ENCODE results near the gene ATP1B1.

Gene ATP1B1

GRCh38 chr1:169099561-169099960, 6.9 kb upstream of the ATP1B1 start:
- TF ChIP-seq TAF1 (IDR thresholded peaks at IDR 0.05; ENCODE audit: borderline replicate concordance, insufficient read depth, low read length): no peak
- no peak for TF ChIP-seq SIN3A (IDR thresholded peaks at IDR 0.05; ENCODE audit: borderline replicate concordance, insufficient read depth, low read length)
- no peak for TF ChIP-seq FOXP2 (optimal IDR thresholded peaks at IDR 0.05; ENCODE audit: borderline replicate concordance, extremely low read depth, extremely low read length, insufficient read depth)
- TF ChIP-seq, protein P1, sequence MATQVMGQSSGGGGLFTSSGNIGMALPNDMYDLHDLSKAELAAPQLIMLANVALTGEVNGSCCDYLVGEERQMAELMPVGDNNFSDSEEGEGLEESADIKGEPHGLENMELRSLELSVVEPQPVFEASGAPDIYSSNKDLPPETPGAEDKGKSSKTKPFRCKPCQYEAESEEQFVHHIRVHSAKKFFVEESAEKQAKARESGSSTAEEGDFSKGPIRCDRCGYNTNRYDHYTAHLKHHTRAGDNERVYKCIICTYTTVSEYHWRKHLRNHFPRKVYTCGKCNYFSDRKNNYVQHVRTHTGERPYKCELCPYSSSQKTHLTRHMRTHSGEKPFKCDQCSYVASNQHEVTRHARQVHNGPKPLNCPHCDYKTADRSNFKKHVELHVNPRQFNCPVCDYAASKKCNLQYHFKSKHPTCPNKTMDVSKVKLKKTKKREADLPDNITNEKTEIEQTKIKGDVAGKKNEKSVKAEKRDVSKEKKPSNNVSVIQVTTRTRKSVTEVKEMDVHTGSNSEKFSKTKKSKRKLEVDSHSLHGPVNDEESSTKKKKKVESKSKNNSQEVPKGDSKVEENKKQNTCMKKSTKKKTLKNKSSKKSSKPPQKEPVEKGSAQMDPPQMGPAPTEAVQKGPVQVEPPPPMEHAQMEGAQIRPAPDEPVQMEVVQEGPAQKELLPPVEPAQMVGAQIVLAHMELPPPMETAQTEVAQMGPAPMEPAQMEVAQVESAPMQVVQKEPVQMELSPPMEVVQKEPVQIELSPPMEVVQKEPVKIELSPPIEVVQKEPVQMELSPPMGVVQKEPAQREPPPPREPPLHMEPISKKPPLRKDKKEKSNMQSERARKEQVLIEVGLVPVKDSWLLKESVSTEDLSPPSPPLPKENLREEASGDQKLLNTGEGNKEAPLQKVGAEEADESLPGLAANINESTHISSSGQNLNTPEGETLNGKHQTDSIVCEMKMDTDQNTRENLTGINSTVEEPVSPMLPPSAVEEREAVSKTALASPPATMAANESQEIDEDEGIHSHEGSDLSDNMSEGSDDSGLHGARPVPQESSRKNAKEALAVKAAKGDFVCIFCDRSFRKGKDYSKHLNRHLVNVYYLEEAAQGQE (IDR thresholded peaks at IDR 0.05; ENCODE audit: insufficient read depth in 1 of 2, low read depth in 2 of 2, low read length in 2 of 2): no peak
- no peak for TF ChIP-seq POLR2AphosphoS5 (IDR thresholded peaks at IDR 0.05; ENCODE audit: low read depth, low read length)

- TF ChIP-seq POLR2AphosphoS5 (IDR thresholded peaks at IDR 0.05; ENCODE audit: low read depth, low read length): no peak
- no peak for TF ChIP-seq FOXP2 (optimal IDR thresholded peaks at IDR 0.05; ENCODE audit: borderline replicate concordance, extremely low read depth, extremely low read length, insufficient read depth)
- no peak for TF ChIP-seq TAF1 (IDR thresholded peaks at IDR 0.05; ENCODE audit: borderline replicate concordance, insufficient read depth, low read length)
- TF ChIP-seq SIN3A (IDR thresholded peaks at IDR 0.05; ENCODE audit: borderline replicate concordance, insufficient read depth, low read length): no peak
These were observed 6.3 kb upstream of the ATP1B1 start for GRCh38 chr1:169100208-169100607.

GRCh38 chr1:169100651-169101088, 5.8 kb upstream of the ATP1B1 start:
- TF ChIP-seq POLR2AphosphoS5 (IDR thresholded peaks at IDR 0.05; ENCODE audit: low read depth, low read length) (no peak), TAF1 (IDR thresholded peaks at IDR 0.05; ENCODE audit: borderline replicate concordance, insufficient read depth, low read length) (no peak), SIN3A (IDR thresholded peaks at IDR 0.05; ENCODE audit: borderline replicate concordance, insufficient read depth, low read length) (no peak), FOXP2 (optimal IDR thresholded peaks at IDR 0.05; ENCODE audit: borderline replicate concordance, extremely low read depth, extremely low read length, insufficient read depth) (no peak)
- TF ChIP-seq, protein P1 (IDR thresholded peaks at IDR 0.05; ENCODE audit: insufficient read depth in 1 of 2, low read depth in 2 of 2, low read length in 2 of 2): no peak

- no peak for TF ChIP-seq POLR2AphosphoS5 (IDR thresholded peaks at IDR 0.05; ENCODE audit: low read depth, low read length)
- TF ChIP-seq, protein P1 (IDR thresholded peaks at IDR 0.05; ENCODE audit: insufficient read depth in 1 of 2, low read depth in 2 of 2, low read length in 2 of 2): no peak
- TF ChIP-seq SIN3A (IDR thresholded peaks at IDR 0.05; ENCODE audit: borderline replicate concordance, insufficient read depth, low read length): no peak
- TF ChIP-seq TAF1 (IDR thresholded peaks at IDR 0.05; ENCODE audit: borderline replicate concordance, insufficient read depth, low read length): no peak
- no peak for TF ChIP-seq FOXP2 (optimal IDR thresholded peaks at IDR 0.05; ENCODE audit: borderline replicate concordance, extremely low read depth, extremely low read length, insufficient read depth)
These were observed 3.9 kb upstream of the ATP1B1 start for GRCh38 chr1:169102567-169102966.

- TF ChIP-seq SIN3A (IDR thresholded peaks at IDR 0.05; ENCODE audit: borderline replicate concordance, insufficient read depth, low read length) (no peak), TAF1 (IDR thresholded peaks at IDR 0.05; ENCODE audit: borderline replicate concordance, insufficient read depth, low read length) (no peak), POLR2AphosphoS5 (IDR thresholded peaks at IDR 0.05; ENCODE audit: low read depth, low read length) (no peak), FOXP2 (optimal IDR thresholded peaks at IDR 0.05; ENCODE audit: borderline replicate concordance, extremely low read depth, extremely low read length, insufficient read depth) (no peak)
- TF ChIP-seq, protein P1 (IDR thresholded peaks at IDR 0.05; ENCODE audit: insufficient read depth in 1 of 2, low read depth in 2 of 2, low read length in 2 of 2): no peak
These were observed 3.5 kb upstream of the ATP1B1 start for GRCh38 chr1:169103002-169103401.

All from PFSK-1 (cell line).